NT2/D1 (cell line): ENCODE results near the gene F2RL3.

Experiments used
- SUZ12 ChIP-seq: IDR thresholded peaks from 2 replicates; pipeline ENCODE4 v1.6.1; 2011; ENCODE audit not compliant: insufficient read length, insufficient read depth; ENCODE audit errors: extremely low read depth
- YY1 ChIP-seq: IDR thresholded peaks from 2 replicates; pipeline ENCODE4 v1.6.1; 2011; ENCODE audit not compliant: insufficient read length, insufficient read depth
- ZNF274 ChIP-seq: IDR thresholded peaks from 2 replicates; pipeline ENCODE4 v1.6.1; 2011; ENCODE audit warnings: mild to moderate bottlenecking, low read depth, low read length

GRCh38 chr19:16889366-16889882 lies 625 bp downstream of the F2RL3 start:
- no peak for TF ChIP-seq YY1
- TF ChIP-seq ZNF274: no peak
- TF ChIP-seq SUZ12: no peak
